HAP-1 (cell line): Measurements from ENCODE around the gene HOXB4.

ENCODE experiments used
- DNase-seq, 2 experiments: peaks; one replicate each; pipeline ENCODE4 v3.0.0-alpha.2; 2016 to 2020; ENCODE audit warnings: low spot score in 2 of 2
- H3K27me3 ChIP-seq: fragments of 250-450 bp; sonication (Bioruptor Pico); 2 replicates; pipeline ENCODE4 v1.5.1; 2020; ENCODE audit warnings: low read depth, mild to moderate bottlenecking, moderate library complexity
- H3K36me3 ChIP-seq: fragments of 250-450 bp; sonication (Bioruptor Pico); replicated peaks from 2 replicates; pipeline ENCODE4 v1.5.1; 2020; ENCODE audit warnings: mild to moderate bottlenecking
- H3K4me1 ChIP-seq: fragments of 250-450 bp; sonication (Bioruptor Pico); 2 replicates; pipeline ENCODE4 v1.5.1; 2020; ENCODE audit warnings: mild to moderate bottlenecking
- H3K4me3 ChIP-seq: fragments of 250-450 bp; sonication (Bioruptor Pico); 2 replicates; pipeline ENCODE4 v1.5.1; 2020; ENCODE audit warnings: mild to moderate bottlenecking, moderate library complexity
- H3K9me3 ChIP-seq: fragments of 250-450 bp; sonication (Bioruptor Pico); 2 replicates; pipeline ENCODE4 v1.5.1; 2020; ENCODE audit warnings: mild to moderate bottlenecking, moderate library complexity
- in situ Hi-C: fragments of 300-500 bp; cut with MboI; formaldehyde crosslinking; loops from 3 replicates; pipeline ENCODE4 v1.14.3; 2020; ENCODE audit warnings: low sequenced_read_pairs, inconsistent platforms, mixed read lengths

HOXB4 gene

GRCh38 chr17:48564188-48565021 lies 13.7 kb downstream of the HOXB4 start:
- Histone ChIP-seq H3K36me3 (no peaks in the 10 kb centered on the region), H3K27me3 (no peaks in the 10 kb centered on the region), H3K9me3 (no peaks in the 10 kb centered on the region), H3K4me1 (no peaks in the 10 kb centered on the region), H3K4me3 (no peak overlapping the region)
- no peak for DNase-seq
- in situ Hi-C loops, result no loop called here

- in situ Hi-C loops, result no loop called here
- DNase-seq, result no peak
- H3K36me3 ChIP-seq, result no peaks in the 10 kb centered on the region
- H3K4me1 ChIP-seq, result no peaks in the 10 kb centered on the region
- H3K27me3 ChIP-seq, result no peaks in the 10 kb centered on the region
- H3K9me3 ChIP-seq, result no peaks in the 10 kb centered on the region
- no peak overlapping the region for H3K4me3 ChIP-seq
Observed at GRCh38 chr17:48563867-48564187, 14.3 kb downstream of the HOXB4 start.

DNA sequence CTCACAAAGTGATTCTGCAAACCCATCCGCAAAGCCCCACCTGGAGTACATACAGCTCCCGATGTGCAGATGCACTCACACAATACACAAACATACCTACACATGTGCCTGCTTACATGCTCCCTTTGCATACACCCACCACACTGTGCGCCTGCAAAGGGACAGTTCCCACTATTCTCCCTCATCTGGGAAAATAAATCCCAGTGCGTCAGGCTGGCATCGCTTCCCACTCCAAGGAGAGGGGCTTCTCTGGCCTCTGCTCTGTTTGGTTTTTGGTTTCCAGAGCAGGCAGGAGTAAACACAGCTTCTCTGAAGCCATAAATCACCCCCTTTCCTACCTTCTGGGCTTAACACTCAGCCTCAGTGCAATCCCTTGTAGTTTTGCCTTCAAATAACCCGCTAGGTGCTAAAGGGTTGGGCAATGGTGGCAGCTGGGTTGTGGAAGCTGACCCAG lies 14.7 kb downstream of the HOXB4 start:
- DNase-seq, result no peak
- Histone ChIP-seq H3K27me3 (no peaks in the 10 kb centered on the region), H3K36me3 (no peaks in the 10 kb centered on the region), H3K4me3 (no peak overlapping the region), H3K4me1 (no peaks in the 10 kb centered on the region), H3K9me3 (no peaks in the 10 kb centered on the region)
- in situ Hi-C loops, result no loop called here

DNA sequence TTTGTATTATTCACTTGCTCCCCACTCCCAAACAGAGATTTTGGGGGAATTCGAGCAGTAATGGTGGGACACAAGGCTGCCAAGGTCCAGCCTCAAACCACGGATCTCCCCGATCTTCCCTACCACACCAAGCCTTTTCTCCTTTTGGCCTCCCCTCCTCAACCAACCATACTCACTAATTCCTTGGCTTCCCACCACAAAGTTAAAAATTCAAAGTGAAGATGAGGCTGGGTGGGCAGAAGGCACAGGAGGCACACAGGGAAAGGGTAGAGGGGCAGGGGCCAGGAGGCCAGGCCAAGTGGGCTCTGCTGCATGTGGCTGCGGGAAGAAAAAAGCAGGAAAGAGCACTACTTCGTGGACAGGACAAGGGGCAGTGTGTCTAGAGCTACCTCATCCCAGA lies 15.2 kb downstream of the HOXB4 start:
- Histone ChIP-seq H3K9me3 (no peaks in the 10 kb centered on the region), H3K4me3 (no peak overlapping the region), H3K36me3 (no peaks in the 10 kb centered on the region), H3K4me1 (no peaks in the 10 kb centered on the region), H3K27me3 (no peaks in the 10 kb centered on the region)
- DNase-seq, result no peak
- in situ Hi-C loops, result no loop called here

DNA sequence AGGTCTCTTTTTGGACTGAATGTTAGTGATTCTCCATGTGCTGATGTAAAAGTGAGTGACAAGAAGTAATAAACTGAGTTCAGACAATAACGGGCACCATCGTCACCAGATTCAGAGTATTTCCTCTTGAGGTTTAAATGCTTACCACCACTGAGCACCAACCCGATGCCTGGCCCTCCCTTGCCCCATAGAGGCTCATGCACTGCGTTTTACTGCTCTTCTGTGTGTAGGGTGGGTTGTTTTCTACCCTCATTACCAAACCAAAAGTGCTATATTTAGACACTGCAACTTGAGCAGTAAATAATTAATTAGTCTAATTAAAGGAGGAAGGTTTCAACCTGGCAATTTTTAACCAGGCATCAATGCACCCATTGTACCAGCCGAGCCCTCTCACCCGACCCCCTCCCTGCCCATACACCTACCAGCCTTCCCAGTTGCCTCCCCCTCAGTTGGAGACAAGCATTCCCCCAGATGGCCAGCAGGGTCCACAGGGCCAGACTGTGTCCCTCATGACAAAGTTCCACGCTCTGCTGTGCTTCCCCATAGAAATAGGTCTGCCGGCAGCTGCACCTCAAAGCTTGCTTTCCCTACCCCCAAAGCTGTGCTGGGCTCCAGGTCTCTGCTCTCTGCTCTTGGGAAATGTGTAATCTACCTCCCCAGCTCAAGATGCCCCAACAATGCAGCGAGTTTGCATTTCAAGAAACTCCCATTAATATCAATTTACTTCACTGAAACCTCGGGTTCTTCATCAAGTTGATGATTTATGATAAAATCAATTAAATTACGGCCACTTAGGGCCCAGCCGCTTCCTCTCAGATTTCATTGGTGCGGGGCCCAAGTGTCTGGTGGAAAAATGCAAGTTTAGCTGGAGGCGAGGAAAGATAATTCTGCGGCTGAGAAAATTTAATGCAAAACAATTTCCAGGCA lies 16.0 kb downstream of the HOXB4 start:
- no peaks in the 10 kb centered on the region for H3K9me3 ChIP-seq
- no peak overlapping the region for H3K4me3 ChIP-seq
- H3K36me3 ChIP-seq, result no peaks in the 10 kb centered on the region
- no peaks in the 10 kb centered on the region for H3K27me3 ChIP-seq
- in situ Hi-C loops, result no loop called here
- H3K4me1 ChIP-seq, result peaks cover under 1% of the 10 kb centered on the region
- DNase-seq, result no peak

DNA sequence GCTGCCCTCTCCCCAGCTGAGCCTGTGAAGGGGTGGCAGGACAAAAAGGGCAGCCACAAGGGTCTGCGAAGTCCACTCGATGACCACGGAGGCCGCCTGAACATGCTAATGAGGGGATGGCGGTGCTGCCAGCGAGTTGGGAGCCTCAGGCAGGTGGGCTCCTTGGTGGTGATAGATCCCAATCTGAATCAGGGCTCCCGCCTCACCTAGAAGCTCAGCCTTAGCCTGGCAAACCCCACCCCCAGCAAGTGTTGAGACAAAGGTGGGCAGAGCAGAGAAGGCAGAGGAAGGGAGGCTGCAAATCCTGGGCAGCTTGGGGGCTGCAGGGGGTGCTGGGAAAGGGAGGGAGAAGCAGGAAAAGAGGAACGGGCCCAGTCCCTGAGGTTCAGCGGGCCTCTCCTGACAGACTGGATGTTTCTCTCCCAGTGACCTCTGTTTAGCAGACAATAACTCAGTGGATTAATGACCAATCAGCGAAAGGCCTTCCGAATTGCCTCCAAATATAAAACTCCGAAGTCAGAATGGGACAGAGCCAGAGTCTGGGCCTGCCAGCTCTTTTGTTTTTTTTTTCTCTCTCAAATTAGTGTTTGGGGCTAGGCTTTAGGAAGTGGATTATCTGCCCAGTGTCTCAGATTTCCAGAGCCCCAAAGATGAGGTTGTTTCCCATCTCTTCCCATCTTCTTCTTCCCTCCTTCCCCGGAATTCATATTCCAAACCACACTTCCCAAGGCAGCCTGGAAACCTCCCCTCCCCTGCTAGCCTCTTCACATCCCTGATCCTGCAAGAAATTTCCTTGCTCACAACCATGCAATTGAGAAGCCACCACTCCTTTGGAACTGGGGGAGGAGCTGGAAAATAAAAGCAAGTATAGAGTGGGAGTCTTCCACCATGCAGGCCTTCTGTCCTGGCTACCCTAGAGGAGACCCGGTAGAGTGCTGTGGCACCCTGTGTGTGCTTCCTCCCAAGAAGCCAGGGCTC lies 18.0 kb downstream of the HOXB4 start:
- Histone ChIP-seq H3K4me1 (peaks cover 16% of the 10 kb centered on the region), H3K36me3 (no peaks in the 10 kb centered on the region), H3K9me3 (no peaks in the 10 kb centered on the region), H3K4me3 (no peak overlapping the region), H3K27me3 (no peaks in the 10 kb centered on the region)
- DNase-seq, result no peak
- in situ Hi-C loops, result no loop called here

DNA sequence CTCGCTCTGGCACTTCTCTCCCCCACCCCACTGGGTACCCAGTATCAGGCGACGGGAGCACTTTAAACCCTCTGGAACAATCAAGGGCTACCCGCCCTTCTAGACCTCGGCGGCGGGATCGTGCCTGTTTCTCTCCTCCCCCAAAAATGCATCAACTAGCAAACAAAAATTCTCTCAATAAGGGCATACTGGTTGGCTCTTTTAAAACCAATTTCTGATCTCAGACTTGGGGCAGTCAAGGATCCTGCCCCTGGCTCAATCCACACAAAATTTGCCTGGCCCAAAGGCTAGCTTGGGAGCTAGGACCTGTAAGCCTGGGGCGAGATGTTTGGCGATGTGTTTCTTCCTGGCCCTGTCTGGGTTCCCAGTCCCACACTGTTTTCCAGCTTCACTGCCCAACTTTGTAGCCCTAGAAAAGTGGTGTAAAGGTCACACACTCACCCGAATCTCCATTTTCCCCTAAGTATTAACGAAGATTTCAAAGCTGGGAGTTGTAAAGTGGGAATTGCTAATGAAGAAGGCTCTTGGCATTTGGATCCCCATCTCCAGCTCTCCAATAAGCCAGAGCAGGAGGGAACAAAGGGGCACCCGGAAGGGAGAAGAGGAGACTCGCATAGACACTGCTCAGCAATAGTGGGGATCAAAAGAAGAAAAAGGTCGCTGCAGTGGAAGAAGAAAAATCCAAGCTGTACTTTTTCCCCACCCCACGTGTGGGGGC lies 18.9 kb downstream of the HOXB4 start:
- H3K27me3 ChIP-seq, result no peaks in the 10 kb centered on the region
- H3K4me1 ChIP-seq, result peaks cover 16% of the 10 kb centered on the region
- no peak for DNase-seq
- no peaks in the 10 kb centered on the region for H3K9me3 ChIP-seq
- H3K36me3 ChIP-seq, result no peaks in the 10 kb centered on the region
- in situ Hi-C loops, result no loop called here
- no peak overlapping the region for H3K4me3 ChIP-seq

DNA sequence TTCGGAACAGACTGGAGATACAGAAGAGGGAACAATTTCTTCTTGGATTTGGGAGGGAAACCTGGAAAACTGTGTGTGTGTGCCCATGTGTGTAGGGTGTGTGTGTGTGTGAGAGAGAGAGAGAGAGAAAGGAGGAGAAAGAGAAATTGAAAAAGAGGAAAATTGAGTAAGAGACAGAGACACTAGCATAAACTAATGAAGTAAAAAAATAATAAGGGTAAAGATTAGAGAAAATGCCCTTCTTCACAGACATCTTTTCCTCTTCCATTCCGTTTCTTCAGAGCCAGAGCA lies 19.4 kb downstream of the HOXB4 start:
- no peaks in the 10 kb centered on the region for H3K9me3 ChIP-seq
- peaks cover 16% of the 10 kb centered on the region for H3K4me1 ChIP-seq
- H3K36me3 ChIP-seq, result no peaks in the 10 kb centered on the region
- no peak for DNase-seq
- H3K27me3 ChIP-seq, result no peaks in the 10 kb centered on the region
- no peak overlapping the region for H3K4me3 ChIP-seq
- in situ Hi-C loops, result no loop called here

DNA sequence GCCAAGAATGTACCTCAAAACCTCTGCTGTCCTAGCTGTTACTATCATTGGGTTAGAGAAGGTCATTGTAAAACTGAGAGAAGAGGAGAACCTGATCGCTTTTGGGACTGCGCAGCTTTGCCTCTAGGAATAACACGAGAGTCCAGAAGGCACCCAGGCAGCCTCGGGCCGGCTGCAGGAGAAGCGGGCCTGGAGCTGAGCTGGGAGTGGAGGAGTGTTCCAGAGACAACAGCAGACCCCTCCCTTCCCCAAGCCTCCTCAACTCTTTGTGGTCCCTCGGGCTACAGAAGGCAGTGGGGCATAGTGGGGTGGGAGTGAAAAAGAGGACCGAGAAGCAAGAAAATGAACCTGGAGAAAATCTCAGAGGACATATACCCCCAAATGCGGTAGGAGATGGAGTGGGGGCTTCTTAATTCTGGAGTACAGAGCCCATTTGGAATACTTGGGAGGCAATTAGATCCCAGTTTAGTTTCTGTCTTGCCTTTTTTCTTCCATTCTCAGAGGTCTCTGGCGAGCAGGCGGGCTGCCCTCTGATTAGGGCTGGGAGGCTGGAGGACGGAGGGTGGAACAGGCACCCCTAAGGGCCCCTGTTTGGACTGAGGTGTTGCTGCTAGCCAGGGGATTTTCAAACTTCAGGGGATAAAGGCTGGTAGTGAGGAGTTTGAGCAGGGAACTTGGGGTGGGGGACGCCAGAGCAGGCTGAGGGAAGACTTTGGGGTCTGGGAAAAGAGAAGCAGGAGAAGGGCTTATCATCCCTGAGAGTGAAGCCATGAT lies 19.9 kb downstream of the HOXB4 start:
- Histone ChIP-seq H3K9me3 (no peaks in the 10 kb centered on the region), H3K4me1 (peaks cover 16% of the 10 kb centered on the region), H3K27me3 (no peaks in the 10 kb centered on the region), H3K36me3 (no peaks in the 10 kb centered on the region), H3K4me3 (no peak overlapping the region)
- in situ Hi-C loops, result no loop called here
- DNase-seq, result no peak

GRCh38 chr17:48556576-48557401 lies 21.4 kb downstream of the HOXB4 start:
- no peaks in the 10 kb centered on the region for H3K9me3 ChIP-seq
- in situ Hi-C loops, result no loop called here
- H3K27me3 ChIP-seq, result no peaks in the 10 kb centered on the region
- H3K4me3 ChIP-seq, result no peak overlapping the region
- H3K4me1 ChIP-seq, result peaks cover 16% of the 10 kb centered on the region
- H3K36me3 ChIP-seq, result no peaks in the 10 kb centered on the region
- no peak for DNase-seq

- H3K36me3 ChIP-seq, result no peaks in the 10 kb centered on the region
- DNase-seq, result no peak
- no peak overlapping the region for H3K4me3 ChIP-seq
- H3K9me3 ChIP-seq, result no peaks in the 10 kb centered on the region
- peaks cover 16% of the 10 kb centered on the region for H3K4me1 ChIP-seq
- H3K27me3 ChIP-seq, result no peaks in the 10 kb centered on the region
- in situ Hi-C loops, result no loop called here
Observed at GRCh38 chr17:48556229-48556575, 21.9 kb downstream of the HOXB4 start.
